CD4-positive, alpha-beta T cell treated with Interleukin-1 beta for 1 hour (primary cell): ENCODE results near the gene DNM3.
"Not testable (repeated sequence)": the region's sequence is repeated elsewhere in the genome, so short reads cannot be mapped to it uniquely, and the experiment has no call there.

ENCODE experiments used
- DNase-seq, 2 donors: peaks; one replicate each; pipeline ENCODE4 v3.0.0-alpha.2; 2020 to 2022

The DNM3 gene

DNA sequence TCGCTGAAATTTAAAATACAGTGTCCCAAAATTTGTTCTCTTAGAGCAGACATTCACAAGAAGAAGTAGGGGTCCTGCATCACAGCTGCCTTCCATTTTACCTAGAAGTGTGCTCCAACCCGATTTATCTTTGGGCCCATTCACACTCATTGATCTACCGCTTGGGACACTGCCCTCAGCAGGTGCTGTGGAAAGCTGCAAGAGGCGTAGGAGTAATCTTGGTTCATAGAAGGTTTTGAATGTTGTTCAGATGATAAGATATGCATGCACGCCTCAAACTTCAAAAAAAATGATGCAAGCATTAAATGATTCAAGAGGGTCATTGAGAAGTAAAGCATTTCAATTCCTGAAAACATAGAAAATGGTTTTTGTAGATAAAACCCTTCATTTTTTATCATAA, 560.6 kb downstream of the DNM3 start:
- DNase-seq = no peak

DNA sequence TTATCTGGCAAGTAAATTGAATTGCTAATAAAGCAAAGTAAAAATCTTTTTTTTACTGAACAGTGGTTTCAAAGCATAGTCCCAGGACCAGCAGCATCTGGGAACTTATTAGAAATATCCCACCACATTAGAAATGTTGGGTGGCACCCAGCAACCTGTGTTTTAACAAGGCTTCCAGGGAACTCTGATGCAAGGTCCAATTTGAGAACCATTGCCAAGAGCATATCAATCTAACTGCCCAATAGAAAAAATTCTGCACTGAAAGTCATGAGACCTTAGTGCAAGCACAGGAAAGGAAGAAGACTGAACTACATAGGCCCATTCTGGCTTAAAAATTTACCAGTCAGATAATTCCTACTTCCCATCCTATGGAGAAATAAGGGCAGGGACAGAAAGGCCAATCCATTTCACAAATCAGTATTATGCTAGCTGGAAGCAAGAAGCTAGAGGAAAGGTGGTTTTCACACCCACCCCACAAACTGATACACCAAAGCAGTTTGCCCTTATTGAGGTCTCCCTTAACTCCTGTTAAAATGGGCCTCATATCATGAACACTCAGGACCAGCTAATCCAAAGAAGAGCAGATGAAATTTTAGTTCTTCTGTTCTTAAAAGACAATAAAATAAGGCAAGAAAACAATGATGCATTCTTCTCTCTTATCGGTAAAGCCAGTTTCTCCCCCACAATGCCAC, 561.7 kb downstream of the DNM3 start:
- no peak for DNase-seq

DNA sequence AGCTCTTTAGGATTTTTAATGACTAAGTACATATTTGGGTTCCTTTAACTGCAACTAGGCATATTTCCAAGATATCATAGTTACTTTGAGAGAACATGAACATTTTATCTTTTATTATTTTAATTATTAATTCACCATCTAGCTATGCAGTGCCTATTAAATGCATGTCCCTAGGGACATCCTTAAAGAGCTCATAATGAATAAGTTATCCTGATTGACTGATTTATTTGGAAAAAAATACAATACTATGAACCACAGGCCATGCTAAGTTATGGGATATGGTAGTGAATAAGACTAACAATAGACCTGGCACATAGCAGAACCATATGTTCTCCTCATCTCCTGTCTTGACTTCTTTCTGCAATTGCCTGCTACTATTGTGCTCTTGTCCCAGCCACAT, 562.8 kb downstream of the DNM3 start:
- no peak for DNase-seq

DNA sequence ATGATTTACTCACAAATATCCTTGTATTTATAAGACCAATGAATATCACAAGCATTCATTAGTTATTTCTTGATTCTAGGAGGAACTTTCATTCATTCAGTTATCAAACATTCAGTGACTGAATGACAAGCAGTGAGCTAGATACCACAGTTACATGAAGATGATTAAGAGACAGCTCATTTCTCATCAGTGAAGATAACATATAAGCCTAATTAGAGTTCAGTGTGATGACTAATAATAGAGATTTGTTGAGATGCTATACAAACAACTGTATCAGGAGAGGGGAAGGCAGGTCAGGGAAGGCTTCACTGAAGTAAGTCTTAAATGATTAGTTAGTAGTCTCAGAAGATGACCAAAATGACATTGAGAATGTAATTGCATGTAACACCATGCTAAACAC, 564.6 kb downstream of the DNM3 start:
- no peak for DNase-seq

DNA sequence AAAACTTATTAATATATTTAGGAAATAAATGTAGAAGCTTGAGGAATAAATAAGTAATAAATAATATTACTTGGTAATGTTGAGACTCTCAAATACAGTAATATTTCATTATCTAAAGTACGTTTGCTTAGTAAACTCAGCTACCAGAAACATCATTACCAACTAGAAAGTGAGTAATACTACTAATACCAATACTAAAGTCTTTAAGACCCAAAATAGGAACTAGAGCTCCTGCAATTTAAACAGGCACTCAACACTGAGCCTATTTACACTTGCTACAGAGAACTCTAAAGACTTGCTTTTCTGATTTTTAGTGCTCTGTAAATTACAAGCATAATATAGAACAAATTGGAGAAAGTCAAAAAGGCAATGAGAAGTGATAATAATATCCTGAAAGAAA, 565.7 kb downstream of the DNM3 start:
- DNase-seq = no peak

DNA sequence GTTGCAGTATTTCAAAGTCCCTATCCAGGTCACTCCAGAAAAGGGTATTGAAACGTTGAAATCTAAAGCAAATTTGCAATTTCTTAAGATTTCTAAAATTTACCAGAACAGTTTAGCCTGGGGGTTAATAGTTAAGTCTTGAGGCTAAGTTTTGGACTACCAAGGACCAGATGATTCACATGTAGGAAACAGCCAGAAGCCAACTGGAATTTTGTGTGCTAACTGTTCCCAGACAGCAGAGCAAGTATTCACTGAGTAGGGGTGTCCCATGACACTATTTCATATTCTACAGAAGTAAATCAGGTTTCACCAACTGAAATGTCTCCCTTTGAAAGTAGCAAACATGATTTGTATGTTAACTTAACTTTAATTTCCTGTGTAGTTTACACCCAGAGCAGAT, 567.7 kb downstream of the DNM3 start:
- no peak for DNase-seq

DNA sequence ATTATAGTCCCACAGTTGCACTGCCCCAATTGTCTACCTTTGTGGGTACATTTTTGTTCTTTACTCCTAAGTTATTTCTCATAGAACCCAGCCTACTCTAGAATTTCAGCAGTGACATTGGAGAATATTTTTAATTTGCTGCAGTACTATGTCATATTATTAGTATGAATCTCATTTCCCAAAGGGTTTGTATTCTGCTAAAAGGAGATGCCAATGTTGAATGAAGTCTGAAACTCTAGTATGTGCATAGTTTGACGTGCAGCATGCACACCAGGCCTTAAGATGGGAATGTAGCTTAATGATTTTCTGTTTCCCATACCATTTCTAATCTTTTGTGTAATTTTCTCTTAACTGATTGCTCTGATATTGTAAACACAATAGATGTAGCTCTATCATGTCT, 568.7 kb downstream of the DNM3 start:
- no peak for DNase-seq

DNA sequence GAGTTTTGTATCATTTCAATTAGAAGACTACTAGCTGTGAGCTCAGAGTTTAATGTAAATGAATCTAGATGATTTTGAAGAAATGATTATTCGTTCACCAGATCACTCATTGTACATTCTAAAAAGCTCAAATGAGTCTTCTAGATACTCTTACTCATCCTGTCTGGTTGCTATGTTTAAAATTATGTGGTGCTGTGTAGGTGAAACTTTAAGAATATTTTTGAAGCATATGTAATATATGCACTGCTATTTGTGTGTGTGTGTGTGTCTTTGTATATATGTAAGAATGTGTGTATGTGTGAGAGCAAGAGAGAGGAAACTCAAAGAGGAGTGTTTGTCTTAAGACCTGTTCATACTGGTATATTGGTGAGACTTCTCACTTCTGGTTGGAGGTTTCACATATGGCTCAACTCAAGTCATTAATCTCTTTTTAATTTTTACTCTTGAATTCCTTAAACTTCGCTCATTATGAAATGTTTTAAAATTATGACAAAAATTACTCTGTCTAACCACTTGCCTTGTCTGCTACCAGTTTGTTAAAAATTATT, 570.6 kb downstream of the DNM3 start:
- no peak for DNase-seq

DNA sequence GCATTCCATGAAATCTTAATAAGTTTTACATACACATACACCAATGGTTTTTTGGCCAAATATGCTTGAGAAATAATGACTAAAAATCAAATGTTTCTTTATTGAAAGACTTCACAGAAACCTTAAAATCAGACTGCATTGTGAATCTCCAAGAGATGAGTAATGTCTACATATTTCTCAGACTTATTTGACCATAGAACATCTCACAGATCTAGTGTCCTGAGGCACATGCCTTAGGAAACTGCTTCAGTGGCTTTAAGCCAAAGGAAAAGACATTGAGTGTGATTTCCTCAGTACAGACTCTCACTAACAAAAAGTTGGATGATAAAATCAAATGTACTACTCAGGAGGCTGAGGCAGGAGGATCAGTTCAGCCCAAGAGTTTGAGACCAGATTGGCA, 573.0 kb downstream of the DNM3 start:
- DNase-seq = no peak

DNA sequence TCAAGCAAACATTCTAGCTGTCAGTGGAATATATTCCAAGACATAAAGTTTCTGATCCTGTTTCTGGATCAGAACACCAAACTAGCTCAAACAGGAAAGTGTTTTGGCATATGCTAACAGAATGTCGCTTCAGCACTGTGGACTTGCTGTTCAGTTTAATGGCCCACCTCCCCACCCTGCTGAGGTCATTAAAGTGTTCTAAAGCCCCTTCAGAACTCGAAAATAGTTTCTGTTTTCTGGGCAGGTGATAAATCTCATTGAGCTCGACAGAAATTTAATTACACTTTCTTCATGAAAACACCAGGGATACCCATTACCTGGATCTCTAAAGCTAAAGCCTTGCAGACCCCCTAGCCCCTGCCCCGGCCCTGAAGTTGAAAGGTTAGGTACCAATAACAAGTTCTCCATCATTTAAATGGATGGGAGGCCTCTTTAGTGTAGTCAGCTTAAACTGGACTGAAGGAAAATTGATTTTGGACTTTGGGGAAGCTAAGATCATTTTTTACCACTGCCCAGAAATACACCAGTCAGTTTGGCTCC, 575.3 kb downstream of the DNM3 start:
- no peak for DNase-seq

DNA sequence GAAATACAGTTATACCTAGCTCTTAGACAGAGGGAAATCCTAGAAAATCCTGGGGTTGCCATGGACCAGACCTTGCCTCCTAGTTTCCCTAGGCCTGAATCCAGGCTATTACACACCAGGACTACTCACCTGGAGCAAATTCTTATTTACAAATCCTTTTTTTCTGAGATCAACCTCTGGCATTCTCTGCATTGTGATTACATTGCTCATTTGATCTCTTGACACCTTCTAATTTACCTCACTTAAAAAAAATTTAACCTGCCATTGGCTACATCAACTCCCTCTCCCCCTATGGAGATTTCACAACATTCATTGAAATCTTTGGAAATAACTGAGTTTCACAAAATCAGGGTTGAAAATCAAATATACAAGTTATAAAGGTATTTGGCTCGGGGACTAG, 576.3 kb downstream of the DNM3 start:
- no peak for DNase-seq

DNA sequence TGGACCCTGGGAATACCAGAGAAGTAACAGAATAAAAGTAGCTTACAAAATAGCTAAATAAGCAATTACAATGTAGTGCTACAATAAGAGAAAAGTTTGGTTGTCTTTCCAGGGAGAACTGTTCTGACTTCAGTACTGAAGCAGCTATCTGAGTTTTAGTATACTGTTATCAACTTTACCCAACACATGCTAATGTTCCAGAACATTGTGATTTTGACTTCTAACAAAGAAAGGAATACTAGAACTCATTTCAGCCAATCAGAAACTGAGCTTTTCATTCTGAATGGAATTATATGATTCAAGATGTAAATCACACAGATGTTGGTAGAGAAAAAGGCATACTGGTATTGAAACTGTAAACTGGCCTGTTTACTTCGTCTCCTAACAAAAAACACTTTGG, 579.1 kb downstream of the DNM3 start, which contains the start of gene C1orf105:
C1orf105 (plus strand) TSS at position 301 of the 400 bp plus-strand sequence. CDS start 201 bp downstream, outside the sequence.
- DNase-seq = no peak

DNA sequence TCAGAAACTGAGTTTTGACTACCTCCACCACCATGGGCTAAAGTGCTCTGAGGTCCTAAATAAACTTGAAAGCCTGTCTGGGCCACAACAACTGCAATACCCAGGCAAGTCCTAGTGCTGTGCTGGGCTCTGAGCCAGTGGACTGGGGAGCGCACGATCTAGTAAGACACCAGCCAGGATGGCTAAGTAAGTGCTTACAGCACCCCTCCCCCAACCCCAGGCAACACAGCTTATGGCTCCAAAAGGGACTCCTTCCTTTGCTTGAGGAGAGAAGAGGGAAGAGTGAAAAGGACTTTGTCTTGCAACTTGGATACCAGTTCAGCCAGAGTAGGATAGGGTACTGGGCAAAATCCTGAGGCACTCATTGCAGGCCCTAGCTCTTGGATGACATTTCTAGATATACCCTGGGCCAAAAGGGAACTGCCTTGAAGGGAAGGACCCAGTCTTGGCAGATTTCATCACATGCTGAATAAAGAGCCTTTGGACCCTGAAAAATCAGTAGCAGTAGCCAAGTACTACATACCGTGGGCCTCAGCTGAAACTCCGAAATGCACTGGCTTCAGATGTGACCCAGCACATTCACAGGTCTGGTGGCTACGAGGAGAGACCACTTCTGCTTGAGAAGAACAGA, 580.8 kb downstream of the DNM3 start:
- DNase-seq = no peak

DNA sequence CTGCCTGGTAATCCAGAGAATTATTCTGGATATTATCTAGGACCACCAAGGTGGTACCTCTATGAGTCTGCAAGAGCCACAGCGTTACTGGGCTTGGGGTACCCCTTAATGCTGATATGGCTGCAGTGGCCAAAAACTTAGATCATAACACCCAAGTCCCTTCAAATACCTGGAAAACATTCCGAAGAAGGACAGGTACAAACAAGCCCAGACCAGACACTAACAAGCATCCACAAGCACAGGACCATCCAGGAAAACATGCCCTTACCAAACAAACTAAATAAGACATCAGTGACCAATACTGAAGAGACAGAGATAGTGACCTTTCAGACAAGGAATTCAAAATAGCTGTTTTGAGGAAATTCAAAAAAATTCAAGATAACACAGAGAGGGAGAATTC, 582.0 kb downstream of the DNM3 start:
- DNase-seq = no peak

DNA sequence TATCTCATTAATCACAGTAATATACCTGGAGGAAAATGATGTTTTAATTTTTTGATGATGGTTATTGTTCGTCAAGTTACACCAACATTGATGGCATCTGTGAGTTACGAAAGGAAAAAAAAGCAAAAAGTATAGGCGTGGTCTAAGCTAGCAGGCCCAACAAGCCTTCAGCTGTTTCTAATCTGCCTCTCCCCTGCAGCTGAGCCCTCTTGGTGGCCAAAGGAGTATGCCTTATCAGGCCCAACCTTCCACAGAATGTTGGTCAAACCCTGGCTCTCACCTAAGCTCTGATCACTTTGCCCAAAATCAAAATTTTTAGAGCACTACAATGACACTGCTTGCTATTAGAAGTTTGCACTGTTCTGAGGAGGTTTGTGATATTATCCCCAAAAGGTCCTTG, 584.0 kb downstream of the DNM3 start:
- DNase-seq = no peak

DNA sequence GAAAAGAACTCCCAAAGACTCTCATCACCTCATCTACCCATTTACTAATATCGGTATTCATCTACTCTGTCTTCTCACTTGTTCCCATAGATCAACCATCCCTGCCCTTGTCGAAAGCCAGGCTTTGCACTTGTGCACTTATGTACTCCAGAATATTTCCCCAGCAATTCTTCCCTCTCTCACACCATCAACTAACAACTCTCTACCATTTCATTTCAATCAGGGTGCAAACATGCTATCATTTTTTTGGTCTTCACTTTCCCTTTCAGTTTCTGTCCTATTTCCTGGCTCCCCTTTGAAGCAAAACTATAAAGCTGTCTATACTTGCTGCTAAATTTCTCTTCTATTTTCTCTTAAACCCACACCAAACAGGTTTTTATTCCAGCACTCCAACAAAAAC, 585.9 kb downstream of the DNM3 start:
- DNase-seq = no peak

DNA sequence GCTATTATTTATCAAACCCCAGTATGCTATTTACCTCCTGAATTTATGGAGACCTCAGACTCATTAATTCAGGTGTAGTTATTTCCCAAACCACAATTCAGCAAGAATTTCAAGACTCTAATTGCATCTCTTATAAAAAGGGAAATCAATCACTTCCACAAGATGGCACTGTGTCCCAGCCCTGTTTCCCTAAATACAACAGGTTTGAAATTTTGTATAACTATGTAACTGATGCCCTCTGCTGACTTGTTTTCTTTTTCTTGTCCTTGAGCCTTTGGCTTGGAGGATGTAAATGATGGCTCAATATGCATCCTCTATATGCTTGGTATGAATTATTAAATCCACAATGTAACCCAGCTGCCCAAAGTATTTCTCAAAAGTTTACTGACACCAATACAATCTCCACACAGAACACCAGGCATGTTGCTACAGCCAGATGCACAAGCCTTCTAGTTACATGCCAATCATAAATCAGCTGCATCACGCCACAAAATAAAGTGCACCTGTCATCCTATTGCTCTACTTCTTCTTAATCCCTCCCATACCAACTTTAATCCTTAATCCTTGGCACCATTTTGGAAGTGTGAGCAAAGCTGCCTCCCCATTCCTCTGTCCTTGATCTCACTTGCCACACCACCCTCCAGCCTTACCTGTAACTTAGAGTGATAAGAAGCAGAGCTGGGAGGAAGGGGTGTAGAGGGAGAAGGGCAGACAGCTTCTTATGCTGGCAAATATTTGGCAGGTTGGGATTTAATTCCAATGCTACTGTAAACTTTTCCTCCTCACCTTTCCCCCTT, 588.2 kb downstream of the DNM3 start:
- DNase-seq = peak; percentile 28 to 67

DNA sequence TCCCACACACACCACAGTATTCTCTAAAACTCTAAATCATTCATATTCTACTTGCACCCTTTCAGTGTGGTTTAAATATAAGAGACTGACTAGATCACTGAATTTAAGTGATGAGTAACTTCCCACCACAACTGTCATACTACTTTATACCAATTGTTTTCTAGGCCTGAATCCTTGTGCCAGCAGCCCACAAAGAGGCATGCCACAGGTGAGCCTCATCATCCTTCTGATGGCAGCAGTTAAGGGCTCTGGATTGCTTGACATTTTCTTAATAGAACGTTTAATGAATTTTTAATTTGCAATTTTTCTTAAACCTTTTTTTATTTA, 588.8 kb downstream of the DNM3 start:
- DNase-seq = no peak

DNA sequence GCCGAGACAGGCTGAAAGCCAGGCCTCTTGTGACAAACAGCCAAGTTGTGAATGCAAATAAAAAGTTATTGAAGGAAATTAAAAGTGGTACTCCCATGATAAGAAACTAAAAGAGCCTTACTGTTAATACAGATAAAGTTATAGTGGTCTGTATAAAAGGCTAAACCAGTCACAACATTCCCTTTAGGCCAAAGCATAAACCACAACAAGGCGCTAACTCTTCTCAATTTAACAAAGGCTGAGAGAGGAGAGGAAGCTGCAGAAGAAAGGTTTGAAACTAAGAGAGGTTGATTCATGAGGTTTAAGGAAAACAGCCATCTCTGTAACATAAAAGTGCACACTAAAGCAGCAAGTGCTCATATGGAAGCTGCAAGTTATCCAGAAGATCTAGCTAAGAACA, 589.9 kb downstream of the DNM3 start:
- DNase-seq = no peak

DNA sequence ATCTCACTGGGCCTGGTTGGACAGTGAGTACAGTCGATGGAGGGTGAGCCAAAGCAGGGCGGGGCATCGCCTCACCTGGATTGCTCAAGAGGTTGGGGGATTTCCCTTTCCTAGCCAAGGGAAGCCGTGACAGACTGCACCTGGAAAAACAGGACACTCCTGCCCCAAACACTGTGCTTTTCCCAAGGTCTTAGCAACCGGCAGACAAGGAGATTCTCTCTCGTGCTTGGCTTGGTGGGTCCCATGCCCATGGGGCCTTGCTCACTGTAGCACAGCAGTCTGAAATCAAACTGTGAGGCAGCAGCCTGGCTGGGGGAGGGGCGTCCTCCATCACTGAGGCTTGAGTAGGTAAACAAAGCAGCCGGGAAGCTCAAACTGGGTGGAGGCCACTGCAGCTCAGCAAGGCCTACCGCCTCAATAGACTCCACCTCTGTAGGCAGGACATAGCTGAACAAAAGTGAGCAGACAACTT, 590.5 kb downstream of the DNM3 start:
- DNase-seq = peak in 1 of 2 donors; percentile 21

DNA sequence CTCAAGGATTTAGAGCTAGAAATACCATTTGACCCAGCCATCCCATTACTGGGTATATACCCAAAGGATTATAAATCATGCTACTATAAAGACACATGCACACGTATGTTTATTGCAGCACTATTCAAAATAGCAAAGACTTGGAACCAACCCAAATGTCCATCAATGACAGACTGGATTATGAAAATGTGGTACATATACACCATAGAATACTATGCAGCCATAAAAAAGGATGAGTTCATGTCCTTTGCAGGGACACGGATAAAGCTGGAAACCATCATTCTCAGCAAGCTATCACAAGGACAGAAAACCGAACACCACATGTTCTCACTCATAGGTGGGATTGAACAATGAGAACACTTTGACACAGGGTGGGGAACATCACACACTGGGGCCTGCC, 595.9 kb downstream of the DNM3 start:
- not testable (repeated sequence) for DNase-seq

DNA sequence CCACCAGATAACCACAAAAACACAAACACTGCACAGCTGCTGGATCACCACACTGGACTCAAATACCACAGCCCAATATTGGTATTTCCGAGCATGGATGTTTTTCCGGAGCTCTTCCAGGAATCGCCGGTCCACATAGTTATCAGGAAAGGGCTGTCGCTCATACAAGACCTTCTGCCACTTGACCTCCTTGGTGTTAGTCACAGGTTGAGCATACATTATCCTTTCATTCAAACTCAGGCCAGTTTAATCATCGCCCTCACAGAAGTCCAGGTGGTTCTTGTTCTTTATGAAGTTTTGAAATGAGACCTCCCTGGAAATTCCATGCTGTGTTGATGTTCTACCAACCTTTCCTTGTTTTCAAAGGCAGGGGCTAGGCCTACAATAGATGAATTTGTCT, 601.1 kb downstream of the DNM3 start:
- no peak for DNase-seq

DNA sequence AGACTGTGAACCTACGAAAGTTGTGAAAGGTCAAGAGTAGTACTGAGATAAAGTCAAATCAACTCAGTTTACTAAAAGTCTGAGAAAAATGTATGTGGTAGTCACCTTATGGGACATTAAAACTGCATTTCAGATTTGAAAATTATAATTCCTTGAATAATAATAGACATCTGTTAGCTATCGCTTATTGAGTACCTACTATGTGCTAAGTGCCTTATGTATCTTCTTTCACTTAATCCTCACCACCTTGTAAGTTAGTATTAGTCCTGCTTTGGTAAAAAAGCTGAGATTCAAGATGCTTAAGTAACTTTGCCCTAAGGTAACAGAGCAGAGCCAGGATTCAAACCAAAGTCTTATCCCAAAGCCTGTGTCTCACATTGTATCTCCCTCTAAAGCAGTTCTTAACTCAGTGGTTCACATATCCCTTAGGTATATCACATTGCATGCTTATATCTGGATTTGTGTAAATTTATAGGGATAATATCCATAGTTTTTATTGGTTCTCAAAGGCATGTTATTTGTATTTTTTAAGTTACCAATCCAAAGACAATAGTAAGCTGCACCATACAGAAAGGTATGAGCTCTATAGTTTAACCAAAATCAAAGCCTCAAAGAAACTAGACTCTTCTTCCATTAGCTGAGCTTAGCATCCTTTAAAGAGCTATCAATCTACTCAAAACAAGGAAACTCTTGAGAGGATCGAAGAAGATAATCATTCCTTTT, 601.7 kb downstream of the DNM3 start:
- DNase-seq = no peak
